HL-60 (cell line): ENCODE results near the gene HPN.

Source experiments
- GABPA ChIP-seq: IDR thresholded peaks from 2 replicates; pipeline ENCODE4 v1.6.1; 2012; ENCODE audit warnings: low read depth
- POLR2AphosphoS5 ChIP-seq: IDR thresholded peaks from 2 replicates; pipeline ENCODE4 v1.6.1; 2012; ENCODE audit warnings: low read depth
- SPI1 ChIP-seq: IDR thresholded peaks from 2 replicates; pipeline ENCODE4 v1.6.1; 2012; ENCODE audit warnings: low read depth, mild to moderate bottlenecking, borderline replicate concordance
- TF ChIP-seq, protein P1 (sequence below): IDR thresholded peaks from one replicate; pipeline ENCODE4 v1.5.1; 2011; ENCODE audit warnings: low read length, control low read depth, inconsistent platforms; ENCODE audit not compliant: insufficient read depth
- TF ChIP-seq, protein P2 (sequence below): IDR thresholded peaks from 2 replicates; pipeline ENCODE4 v1.6.1; 2012; ENCODE audit warnings: low read depth; ENCODE audit not compliant: insufficient replicate concordance

DNA sequence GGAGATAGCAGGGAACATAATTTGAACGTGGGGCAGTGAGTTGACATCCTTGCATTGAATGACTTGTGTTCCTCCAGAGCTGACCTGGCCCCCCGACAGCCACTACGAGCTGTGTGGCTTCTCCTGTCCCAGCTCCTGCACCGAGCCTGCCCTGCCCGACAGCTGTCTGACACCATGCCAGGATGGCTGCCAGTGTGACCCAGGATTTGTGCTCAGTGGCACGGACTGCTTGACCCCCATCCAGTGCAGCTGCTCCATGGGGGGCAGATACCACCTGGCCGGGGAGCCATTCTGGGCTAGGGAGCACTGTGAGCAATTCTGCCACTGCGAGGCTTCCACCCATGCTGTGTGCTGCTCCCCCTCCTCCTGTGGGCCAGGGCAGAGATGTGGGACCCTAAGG lies 44.9 kb downstream of the HPN start:
- TF ChIP-seq, protein P1, sequence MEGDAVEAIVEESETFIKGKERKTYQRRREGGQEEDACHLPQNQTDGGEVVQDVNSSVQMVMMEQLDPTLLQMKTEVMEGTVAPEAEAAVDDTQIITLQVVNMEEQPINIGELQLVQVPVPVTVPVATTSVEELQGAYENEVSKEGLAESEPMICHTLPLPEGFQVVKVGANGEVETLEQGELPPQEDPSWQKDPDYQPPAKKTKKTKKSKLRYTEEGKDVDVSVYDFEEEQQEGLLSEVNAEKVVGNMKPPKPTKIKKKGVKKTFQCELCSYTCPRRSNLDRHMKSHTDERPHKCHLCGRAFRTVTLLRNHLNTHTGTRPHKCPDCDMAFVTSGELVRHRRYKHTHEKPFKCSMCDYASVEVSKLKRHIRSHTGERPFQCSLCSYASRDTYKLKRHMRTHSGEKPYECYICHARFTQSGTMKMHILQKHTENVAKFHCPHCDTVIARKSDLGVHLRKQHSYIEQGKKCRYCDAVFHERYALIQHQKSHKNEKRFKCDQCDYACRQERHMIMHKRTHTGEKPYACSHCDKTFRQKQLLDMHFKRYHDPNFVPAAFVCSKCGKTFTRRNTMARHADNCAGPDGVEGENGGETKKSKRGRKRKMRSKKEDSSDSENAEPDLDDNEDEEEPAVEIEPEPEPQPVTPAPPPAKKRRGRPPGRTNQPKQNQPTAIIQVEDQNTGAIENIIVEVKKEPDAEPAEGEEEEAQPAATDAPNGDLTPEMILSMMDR, result no peak
- TF ChIP-seq, protein P2, sequence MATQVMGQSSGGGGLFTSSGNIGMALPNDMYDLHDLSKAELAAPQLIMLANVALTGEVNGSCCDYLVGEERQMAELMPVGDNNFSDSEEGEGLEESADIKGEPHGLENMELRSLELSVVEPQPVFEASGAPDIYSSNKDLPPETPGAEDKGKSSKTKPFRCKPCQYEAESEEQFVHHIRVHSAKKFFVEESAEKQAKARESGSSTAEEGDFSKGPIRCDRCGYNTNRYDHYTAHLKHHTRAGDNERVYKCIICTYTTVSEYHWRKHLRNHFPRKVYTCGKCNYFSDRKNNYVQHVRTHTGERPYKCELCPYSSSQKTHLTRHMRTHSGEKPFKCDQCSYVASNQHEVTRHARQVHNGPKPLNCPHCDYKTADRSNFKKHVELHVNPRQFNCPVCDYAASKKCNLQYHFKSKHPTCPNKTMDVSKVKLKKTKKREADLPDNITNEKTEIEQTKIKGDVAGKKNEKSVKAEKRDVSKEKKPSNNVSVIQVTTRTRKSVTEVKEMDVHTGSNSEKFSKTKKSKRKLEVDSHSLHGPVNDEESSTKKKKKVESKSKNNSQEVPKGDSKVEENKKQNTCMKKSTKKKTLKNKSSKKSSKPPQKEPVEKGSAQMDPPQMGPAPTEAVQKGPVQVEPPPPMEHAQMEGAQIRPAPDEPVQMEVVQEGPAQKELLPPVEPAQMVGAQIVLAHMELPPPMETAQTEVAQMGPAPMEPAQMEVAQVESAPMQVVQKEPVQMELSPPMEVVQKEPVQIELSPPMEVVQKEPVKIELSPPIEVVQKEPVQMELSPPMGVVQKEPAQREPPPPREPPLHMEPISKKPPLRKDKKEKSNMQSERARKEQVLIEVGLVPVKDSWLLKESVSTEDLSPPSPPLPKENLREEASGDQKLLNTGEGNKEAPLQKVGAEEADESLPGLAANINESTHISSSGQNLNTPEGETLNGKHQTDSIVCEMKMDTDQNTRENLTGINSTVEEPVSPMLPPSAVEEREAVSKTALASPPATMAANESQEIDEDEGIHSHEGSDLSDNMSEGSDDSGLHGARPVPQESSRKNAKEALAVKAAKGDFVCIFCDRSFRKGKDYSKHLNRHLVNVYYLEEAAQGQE, result no peak
- TF ChIP-seq GABPA, result no peak
- no peak for TF ChIP-seq POLR2AphosphoS5
- TF ChIP-seq SPI1, result no peak
